DOHH2 (cell line): ENCODE results near the gene PEX26.

Source experiments
- H3F3A ChIP-seq: fragments of 200-600 bp; sonication (generic), shearing (Covaris generic); 2 replicates; pipeline ENCODE4 v1.6.0; 2016; ENCODE audit warnings: antibody characterized with exemption, mild to moderate bottlenecking; ENCODE audit not compliant: control insufficient read depth, insufficient read depth
- H3K27ac ChIP-seq: fragments of 200-600 bp; sonication (generic); 2 replicates; pipeline ENCODE4 v1.5.1; 2014; ENCODE audit warnings: low read depth, mild to moderate bottlenecking, low read length, moderate library complexity
- H3K27me3 ChIP-seq: fragments of 200-600 bp; sonication (generic); 2 replicates; pipeline ENCODE4 v1.6.1; 2014; ENCODE audit warnings: mild to moderate bottlenecking, low read length, mixed read lengths; ENCODE audit not compliant: control insufficient read depth
- H3K36me3 ChIP-seq: fragments of 200-600 bp; sonication (generic); 2 replicates; pipeline ENCODE4 v1.6.1; 2014; ENCODE audit warnings: mild to moderate bottlenecking, low read length, moderate library complexity, mixed read lengths; ENCODE audit not compliant: control insufficient read depth
- H3K4me1 ChIP-seq: fragments of 200-600 bp; sonication (generic); 2 replicates; pipeline ENCODE4 v1.6.1; 2014; ENCODE audit warnings: mild to moderate bottlenecking, low read length, mixed read lengths; ENCODE audit not compliant: control insufficient read depth
- H3K4me2 ChIP-seq: fragments of 200-600 bp; sonication (generic); 2 replicates; pipeline ENCODE4 v1.6.0; 2014; ENCODE audit warnings: mild to moderate bottlenecking, low read length, moderate library complexity
- H3K4me3 ChIP-seq: fragments of 200-600 bp; sonication (generic); 2 replicates; pipeline ENCODE4 v1.5.1; 2014; ENCODE audit warnings: mild to moderate bottlenecking, low read length, mixed read lengths
- H3K79me2 ChIP-seq: fragments of 200-600 bp; sonication (generic); 2 replicates; pipeline ENCODE4 v1.6.1; 2014; ENCODE audit warnings: mild to moderate bottlenecking, low read length, mixed read lengths; ENCODE audit not compliant: control insufficient read depth
- H3K9me2 ChIP-seq: fragments of 200-600 bp; sonication (generic); replicated peaks from 2 replicates; pipeline ENCODE4 v1.6.1; 2014; ENCODE audit warnings: mild to moderate bottlenecking, low read length, mixed read lengths; ENCODE audit not compliant: control insufficient read depth
- H3K9me3 ChIP-seq: fragments of 200-600 bp; sonication (generic); 2 replicates; pipeline ENCODE4 v1.6.1; 2014; ENCODE audit warnings: antibody characterized with exemption, low read length, mixed read lengths; ENCODE audit not compliant: control insufficient read depth, insufficient read depth
- H4K20me1 ChIP-seq: fragments of 200-600 bp; sonication (generic); 2 replicates; pipeline ENCODE4 v1.6.0; 2014; ENCODE audit warnings: low read depth, mild to moderate bottlenecking, antibody characterized with exemption, low read length, moderate library complexity; ENCODE audit not compliant: control insufficient read depth, insufficient read depth
- CTCF ChIP-seq: fragments of 200-600 bp; sonication (generic); IDR thresholded peaks from one replicate; pipeline ENCODE4 v1.5.1; 2014; ENCODE audit warnings: antibody characterized with exemption, mild to moderate bottlenecking, low read depth, low read length; ENCODE audit not compliant: poor library complexity, severe bottlenecking
- EZH2phosphoT487 ChIP-seq: fragments of 200-600 bp; sonication (generic); IDR thresholded peaks from 2 replicates; pipeline ENCODE4 v1.6.1; 2017; ENCODE audit warnings: borderline replicate concordance, mild to moderate bottlenecking, antibody characterized with exemption, low read length, moderate library complexity, mixed read lengths

The PEX26 gene

GRCh38 chr22:18119409-18120110 is 41.8 kb downstream of the PEX26 start:
- H3K4me2 ChIP-seq = no peak overlapping the region
- peaks cover 5% of the 10 kb centered on the region for H3K4me1 ChIP-seq

GRCh38 chr22:18120857-18121256 is 43.1 kb downstream of the PEX26 start:
- Histone ChIP-seq H3K27ac (no peak overlapping the region), H3K27me3 (no peaks in the 10 kb centered on the region), H3K9me3 (no peaks in the 10 kb centered on the region), H4K20me1 (no peaks in the 10 kb centered on the region), H3K36me3 (no peaks in the 10 kb centered on the region), H3K4me3 (no peak overlapping the region), H3F3A (no peaks in the 10 kb centered on the region), H3K79me2 (no peaks in the 10 kb centered on the region), H3K9me2 (no peaks in the 10 kb centered on the region), H3K4me1 (no peaks in the 10 kb centered on the region), H3K4me2 (no peak overlapping the region)
- no peak for TF ChIP-seq CTCF
- TF ChIP-seq EZH2phosphoT487 = no peak

More at GRCh38 chr22:18119409-18120110, 41.8 kb downstream of the PEX26 start:
- H3K4me3 ChIP-seq = no peak overlapping the region
- no peaks in the 10 kb centered on the region for H3K27me3 ChIP-seq
- no peaks in the 10 kb centered on the region for H3K9me3 ChIP-seq
- no peak overlapping the region for H3K27ac ChIP-seq
- no peaks in the 10 kb centered on the region for H4K20me1 ChIP-seq
- no peaks in the 10 kb centered on the region for H3K79me2 ChIP-seq
- H3F3A ChIP-seq = no peaks in the 10 kb centered on the region
- H3K36me3 ChIP-seq = no peaks in the 10 kb centered on the region
- no peak for TF ChIP-seq CTCF
- no peak for TF ChIP-seq EZH2phosphoT487
- no peaks in the 10 kb centered on the region for H3K9me2 ChIP-seq

- no peaks in the 10 kb centered on the region for H4K20me1 ChIP-seq
- no peaks in the 10 kb centered on the region for H3K9me2 ChIP-seq
- no peak for TF ChIP-seq CTCF
- no peak for TF ChIP-seq EZH2phosphoT487
- H3K4me1 ChIP-seq = no peaks in the 10 kb centered on the region
- H3K27ac ChIP-seq = no peak overlapping the region
- no peaks in the 10 kb centered on the region for H3F3A ChIP-seq
- peaks cover 2% of the 10 kb centered on the region for H3K36me3 ChIP-seq
- no peaks in the 10 kb centered on the region for H3K9me3 ChIP-seq
- no peak overlapping the region for H3K4me3 ChIP-seq
- H3K27me3 ChIP-seq = no peaks in the 10 kb centered on the region
- H3K4me2 ChIP-seq = no peak overlapping the region
- H3K79me2 ChIP-seq = no peaks in the 10 kb centered on the region
These were observed 43.7 kb downstream of the PEX26 start for GRCh38 chr22:18121506-18121905.
